Activated CD4-positive, alpha-beta T cell treated with anti-CD3 and anti-CD28 coated beads for 24 hours (primary cell): ENCODE data around the gene NEGR1.

Source experiments
- DNase-seq, 2 donors: peaks; one replicate each; pipeline ENCODE4 v3.0.0-alpha.2; 2020; ENCODE audit warnings: low read depth in 2 of 2

The NEGR1 gene

GRCh38 chr1:71362691-71363090, 919.6 kb downstream of the NEGR1 start:
- no peak for DNase-seq

GRCh38 chr1:71362076-71362475, 920.3 kb downstream of the NEGR1 start:
- DNase-seq, result no peak

- no peak for DNase-seq
These were observed 924.6 kb downstream of the NEGR1 start for GRCh38 chr1:71357708-71358107.

- DNase-seq, result no peak
These were observed 930.9 kb downstream of the NEGR1 start for GRCh38 chr1:71351438-71351837.

GRCh38 chr1:71350805-71351204, 931.5 kb downstream of the NEGR1 start:
- no peak for DNase-seq

GRCh38 chr1:71350330-71350729, 932.0 kb downstream of the NEGR1 start:
- no peak for DNase-seq
